ENCODE measurements around the gene PNMA6E.
"Not testable (repeated sequence)": the region's sequence is repeated elsewhere in the genome, so short reads cannot be mapped to it uniquely, and the experiment has no call there.

Gene PNMA6E

GRCh38 chrX:153405426-153405825 is 4.3 kb upstream of the PNMA6E start:
- no peak overlapping the region for H2AFZ ChIP-seq (ENCODE audit: low read depth, low read length)
- no peak overlapping the region for H3K4me3 ChIP-seq (ENCODE audit: low read depth in 1 of 2, low read length in 2 of 2)
- no peaks in the 10 kb centered on the region for H3K4me1 ChIP-seq (ENCODE audit: insufficient read depth, low read length)
- no peak overlapping the region for H3K4me2 ChIP-seq (ENCODE audit: insufficient read depth, low read length)
- H4K20me1 ChIP-seq (ENCODE audit: insufficient read depth, low read length), result no peaks in the 10 kb centered on the region
- no peak overlapping the region for H3K27ac ChIP-seq (ENCODE audit: low read length)
- H3K79me2 ChIP-seq (ENCODE audit: insufficient read depth, low read length), result no peaks in the 10 kb centered on the region
- H3K36me3 ChIP-seq (ENCODE audit: insufficient read depth, low read length), result no peaks in the 10 kb centered on the region
- ATAC-seq (ENCODE audit: insufficient read depth, low read depth) (no peak), DNase-seq (no peak)
- no peak overlapping the region for H3K9ac ChIP-seq (ENCODE audit: low read depth, low read length)
- TF ChIP-seq CTCF (IDR thresholded peaks at IDR 0.05; ENCODE audit: borderline replicate concordance, extremely low read depth, low read length, poor library complexity, severe bottlenecking), result no peak
- TF ChIP-seq EZH2 (IDR thresholded peaks at IDR 0.05; ENCODE audit: borderline replicate concordance, low read depth, low read length, severe bottlenecking), result no peak
- no peaks in the 10 kb centered on the region for H3K9me3 ChIP-seq (ENCODE audit: insufficient read depth, low read length, severe bottlenecking)
- H3K27me3 ChIP-seq (ENCODE audit: insufficient read depth, low read length, poor library complexity), result no peaks in the 10 kb centered on the region

GRCh38 chrX:153404333-153404732 is 3.2 kb upstream of the PNMA6E start:
- H3K27me3 ChIP-seq (ENCODE audit: insufficient read depth, low read length, poor library complexity); H2AFZ ChIP-seq (ENCODE audit: low read depth, low read length); ATAC-seq (ENCODE audit: insufficient read depth, low read depth); H3K4me2 ChIP-seq (ENCODE audit: insufficient read depth, low read length); H3K79me2 ChIP-seq (ENCODE audit: insufficient read depth, low read length); DNase-seq; H3K9ac ChIP-seq (ENCODE audit: low read depth, low read length); H3K4me3 ChIP-seq (ENCODE audit: low read depth in 1 of 2, low read length in 2 of 2); H3K4me1 ChIP-seq (ENCODE audit: insufficient read depth, low read length); H4K20me1 ChIP-seq (ENCODE audit: insufficient read depth, low read length); H3K9me3 ChIP-seq (ENCODE audit: insufficient read depth, low read length, severe bottlenecking); H3K36me3 ChIP-seq (ENCODE audit: insufficient read depth, low read length); H3K27ac ChIP-seq (ENCODE audit: low read length): not testable (repeated sequence)

GRCh38 chrX:153400146-153401132 is 711 bp downstream of the PNMA6E start:
- Histone ChIP-seq H3K4me1 (ENCODE audit: insufficient read depth, low read length) (no peaks in the 10 kb centered on the region), H3K9me3 (ENCODE audit: insufficient read depth, low read length, severe bottlenecking) (no peaks in the 10 kb centered on the region)
- peak; percentile 25 for DNase-seq

More at GRCh38 chrX:153400146-153401132, 711 bp downstream of the PNMA6E start:
- H3K27me3 ChIP-seq (ENCODE audit: insufficient read depth, low read length, poor library complexity), result no peaks in the 10 kb centered on the region
- TF ChIP-seq CTCF (IDR thresholded peaks at IDR 0.05; ENCODE audit: borderline replicate concordance, extremely low read depth, low read length, poor library complexity, severe bottlenecking), result peak; percentile 69
- no peak for TF ChIP-seq EZH2 (IDR thresholded peaks at IDR 0.05; ENCODE audit: borderline replicate concordance, low read depth, low read length, severe bottlenecking)
- no peaks in the 10 kb centered on the region for H3K36me3 ChIP-seq (ENCODE audit: insufficient read depth, low read length)
- no peak overlapping the region for H3K9ac ChIP-seq (ENCODE audit: low read depth, low read length)
- no peaks in the 10 kb centered on the region for H4K20me1 ChIP-seq (ENCODE audit: insufficient read depth, low read length)
- H3K27ac ChIP-seq (ENCODE audit: low read length), result no peak overlapping the region
- ATAC-seq (ENCODE audit: insufficient read depth, low read depth), result peak; percentile 53; the same call in 1 of the 3 replicates
- no peaks in the 10 kb centered on the region for H3K79me2 ChIP-seq (ENCODE audit: insufficient read depth, low read length)
- H2AFZ ChIP-seq (ENCODE audit: low read depth, low read length), result no peak overlapping the region
- no peak overlapping the region for H3K4me3 ChIP-seq (ENCODE audit: low read depth in 1 of 2, low read length in 2 of 2)
- no peak overlapping the region for H3K4me2 ChIP-seq (ENCODE audit: insufficient read depth, low read length)
